Activated effector memory CD4-positive, alpha-beta T cell treated with anti-CD3 and anti-CD28 coated beads, Interleukin-2, amount 50 U/mL, for 16 hours (primary cell): ENCODE results near the gene BPIFB6.

Source experiments
- DNase-seq: peaks from one replicate; pipeline ENCODE4 v3.0.0-alpha.2; 2020

The BPIFB6 gene

GRCh38 chr20:33002087-33002808, 29.2 kb upstream of the BPIFB6 start:
- no peak for DNase-seq

GRCh38 chr20:33004141-33004751, 27.2 kb upstream of the BPIFB6 start, which contains the start of gene SUN5:
TSS of gene SUN5 (minus strand) at chr20:33004433. CDS start at chr20:33004340, 93 bp downstream.
- DNase-seq: no peak

GRCh38 chr20:33005132-33005566, 26.3 kb upstream of the BPIFB6 start:
- DNase-seq: no peak

- DNase-seq: no peak
Observed at GRCh38 chr20:33005908-33006775, 25.3 kb upstream of the BPIFB6 start.

GRCh38 chr20:33006776-33007375, 24.6 kb upstream of the BPIFB6 start:
- DNase-seq: no peak

- no peak for DNase-seq
Observed at GRCh38 chr20:33007376-33008335, 23.8 kb upstream of the BPIFB6 start, which contains the start of gene BPIFB2. TSS of gene BPIFB2 (plus strand) at chr20:33007704. CDS start at chr20:33008575, 871 bp downstream.

- DNase-seq: no peak
Observed at GRCh38 chr20:33008336-33009213, 22.9 kb upstream of the BPIFB6 start.

GRCh38 chr20:33009214-33010132, 22.0 kb upstream of the BPIFB6 start:
- DNase-seq: no peak

- no peak for DNase-seq
Observed at GRCh38 chr20:33010133-33010504, 21.3 kb upstream of the BPIFB6 start.

- no peak for DNase-seq
Observed at GRCh38 chr20:33010674-33011449, 20.6 kb upstream of the BPIFB6 start.

- no peak for DNase-seq
Observed at GRCh38 chr20:33012327-33013189, 18.9 kb upstream of the BPIFB6 start.

GRCh38 chr20:33013701-33014326, 17.6 kb upstream of the BPIFB6 start:
- no peak for DNase-seq

GRCh38 chr20:33014336-33015113, 16.9 kb upstream of the BPIFB6 start:
- DNase-seq: no peak

- no peak for DNase-seq
Observed at GRCh38 chr20:33015114-33015484, 16.3 kb upstream of the BPIFB6 start.

- no peak for DNase-seq
Observed at GRCh38 chr20:33015700-33016580, 15.5 kb upstream of the BPIFB6 start.
